B cell (primary cell): Measurements from ENCODE around the gene PIGT. TPM values are rescaled to one million over a fixed set of nuclear protein-coding genes. Genes with fewer than 3 reads are reported as not detected.

ENCODE experiments used
- ATAC-seq: fragments of 200-7000 bp; cut with Tn5 transposase; one replicate; pipeline ENCODE4 v1.10.0; 2021; ENCODE audit warnings: low read depth, mild to moderate bottlenecking, moderate number of reproducible peaks, moderate library complexity
- CTCF ChIA-PET: fragments of 350-600 bp; sonication (Branson Sonifier 250); formaldehyde crosslinking; loops from one replicate; lab custom pipeline; 2021; ENCODE audit warnings: antibody characterized with exemption, inconsistent platforms; lab: Charles Lee
- POLR2A ChIA-PET: fragments of 350-600 bp; sonication (Branson Sonifier 250); formaldehyde crosslinking; loops from one replicate; lab custom pipeline; 2021; ENCODE audit warnings: antibody characterized with exemption; lab: Charles Lee
- DNase-seq: peaks from one replicate; pipeline ENCODE4 v3.0.0; 2013
- H2AFZ ChIP-seq: 2 replicates; pipeline ENCODE4 v1.6.1; 2012; ENCODE audit warnings: mild to moderate bottlenecking, low read depth, low read length; ENCODE audit not compliant: insufficient read depth, poor library complexity, severe bottlenecking
- H3K27ac ChIP-seq, 2 donors: 1 replicate in 1 of 2; 2 replicates in 1 of 2; pipeline ENCODE4 v1.5.1; 2012 to 2013; ENCODE audit warnings: low read length in 2 of 2, mild to moderate bottlenecking in 2 of 2, moderate library complexity in 1 of 2
- H3K27me3 ChIP-seq, 4 experiments: fragments of 200-600 bp in 1 of 4; sonication (generic) in 1 of 4; replicated peaks in 1 of 4; 1 replicate in 2 of 4; 2 replicates in 2 of 4; pipeline versions ENCODE4 v1.6.1 to v1.7.0; 2013 to 2016; ENCODE audit warnings: low read length in 3 of 4, mild to moderate bottlenecking in 2 of 4, mixed read lengths in 1 of 4, moderate library complexity in 1 of 4; ENCODE audit not compliant: insufficient read depth in 4 of 4, control insufficient read depth in 3 of 4; ENCODE audit errors: control extremely low read depth in 1 of 4
- H3K36me3 ChIP-seq, 2 experiments: replicated peaks in 1 of 2; 1 replicate in 1 of 2; 2 replicates in 1 of 2; pipeline versions ENCODE4 v1.6.1 to v1.7.1; 2013; ENCODE audit warnings: low read length in 1 of 2; ENCODE audit not compliant: insufficient read depth in 2 of 2, control insufficient read depth in 1 of 2; ENCODE audit errors: control extremely low read depth in 1 of 2, extremely low read depth in 1 of 2
- H3K4me1 ChIP-seq, 2 donors: fragments of 200-600 bp in 1 of 2; sonication (generic) in 1 of 2; 1 replicate in 1 of 2; 2 replicates in 1 of 2; pipeline versions ENCODE4 v1.5.1 to v1.6.1; 2013 to 2017; ENCODE audit warnings: low read length in 2 of 2; ENCODE audit not compliant: control insufficient read depth in 2 of 2, insufficient read depth in 2 of 2
- H3K4me2 ChIP-seq: replicated peaks from 2 replicates; pipeline ENCODE3; 2012; ENCODE audit warnings: mild to moderate bottlenecking, low read depth, low read length; ENCODE audit not compliant: poor library complexity, severe bottlenecking
- H3K4me3 ChIP-seq, 5 experiments: fragments of 200-600 bp in 1 of 5; sonication (generic) in 1 of 5; 1 replicate in 3 of 5; 2 replicates in 2 of 5; pipeline versions ENCODE4 v1.5.1 to v1.7.0; 2011 to 2016; ENCODE audit warnings: low read length in 4 of 5, mild to moderate bottlenecking in 4 of 5, low read depth in 2 of 5, control low read depth in 1 of 5, moderate library complexity in 1 of 5; ENCODE audit not compliant: insufficient read depth in 1 of 5; ENCODE audit errors: control extremely low read depth in 1 of 5, extremely low read depth in 1 of 5
- H3K79me2 ChIP-seq: fragments of 200-600 bp; sonication (generic); one replicate; pipeline ENCODE4 v1.6.0; 2016; ENCODE audit warnings: low read length; ENCODE audit not compliant: control insufficient read depth, insufficient read depth
- H3K9ac ChIP-seq: fragments of 200-600 bp; sonication (generic); 2 replicates; pipeline ENCODE4 v1.6.1; 2017; ENCODE audit warnings: mild to moderate bottlenecking, low read length, moderate library complexity
- H3K9me3 ChIP-seq, 3 donors: one replicate each; pipeline versions ENCODE4 v1.6.1 to v1.7.1; 2013; ENCODE audit warnings: low read length in 2 of 3; ENCODE audit not compliant: control insufficient read depth in 2 of 3, insufficient read depth in 1 of 3; ENCODE audit errors: control extremely low read depth in 1 of 3
- H4K20me1 ChIP-seq: 2 replicates; pipeline ENCODE4 v1.6.0; 2012; ENCODE audit warnings: mild to moderate bottlenecking, low read length; ENCODE audit not compliant: insufficient read depth, control insufficient read depth, poor library complexity, severe bottlenecking
- H3K27ac Mint-ChIP-seq: one replicate; pipeline ENCODE4 v1.8.0; 2021; ENCODE audit warnings: mixed read lengths
- H3K27me3 Mint-ChIP-seq: one replicate; pipeline ENCODE4 v1.8.0; 2021; ENCODE audit warnings: mixed read lengths
- H3K4me1 Mint-ChIP-seq: one replicate; pipeline ENCODE4 v1.8.0; 2021; ENCODE audit warnings: mixed read lengths
- H3K4me3 Mint-ChIP-seq: one replicate; pipeline ENCODE4 v1.8.0; 2021; ENCODE audit warnings: mixed read lengths
- H3K9me3 Mint-ChIP-seq: one replicate; pipeline ENCODE4 v1.8.0; 2022; ENCODE audit warnings: mixed read lengths; ENCODE audit not compliant: insufficient read depth
- EZH2 ChIP-seq: IDR thresholded peaks from 2 replicates; pipeline ENCODE4 v1.6.1; 2012; ENCODE audit warnings: borderline replicate concordance, low read depth, mild to moderate bottlenecking, moderate library complexity, low read length; ENCODE audit not compliant: insufficient read depth, poor library complexity, severe bottlenecking
- WGBS: methylation state at CpG from one replicate; pipeline ENCODE4 v1.1.5; 2013; ENCODE audit warnings: missing lambda C conversion rate; ENCODE audit not compliant: insufficient coverage; 5-methylcytosine and 5-hydroxymethylcytosine counted together
- intact Hi-C: fragments of 100-400 bp; cut with micrococcal nuclease; formaldehyde crosslinking; loops from one replicate; pipeline ENCODE4 v1.10.0; 2022
- polyA plus RNA-seq: library from polyadenylated mRNA; depleted of rRNA; stranded (reverse); fragments of >200 nt; gene quantifications from 2 replicates; pipeline ENCODE4 v1.2.3, GENCODE V29; 2012
- total RNA-seq, 2 donors: library from RNA; stranded (reverse); fragments of 120-200 nt in 1 of 2; gene quantifications; 1 replicate in 1 of 2; 2 replicates in 1 of 2; pipeline versions ENCODE4 v1.2.3 to v1.2.4, GENCODE V29; 2013 to 2022
- TF ChIP-seq, protein P1 (sequence below): fragments of 200-600 bp; IDR thresholded peaks from one replicate; pipeline ENCODE4 v1.8.0; 2022; ENCODE audit warnings: antibody characterized with exemption, mild to moderate bottlenecking

Gene PIGT
- total and polyA plus RNA-seq, 2 donors (not counting 1 experiment from before 2014, with no cell fraction given) = 51.6 to 106 TPM

DNA sequence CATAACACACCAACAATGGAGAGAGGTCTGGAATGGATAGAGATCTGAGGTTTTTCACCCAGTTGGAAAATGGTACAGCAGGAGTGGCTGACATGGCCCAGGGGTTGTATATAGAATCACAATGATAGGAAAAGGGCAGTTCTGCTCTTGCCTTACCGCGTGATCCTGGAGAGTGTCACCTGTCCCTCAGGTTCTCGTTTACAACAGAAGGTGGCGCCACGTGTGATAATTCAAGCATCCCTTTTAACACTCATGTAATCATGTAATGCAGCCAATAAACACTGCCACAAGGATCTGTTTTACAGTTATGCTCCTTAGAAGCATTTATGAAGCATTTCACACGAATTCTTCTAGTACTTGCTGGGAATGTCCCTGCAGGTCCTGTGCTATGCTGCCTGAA is 40.7 kb downstream of the PIGT start:
- Histone ChIP-seq H2AFZ (no peak overlapping the region), H4K20me1 (no peaks in the 10 kb centered on the region), H3K9ac (no peak overlapping the region), H3K27ac (no peak overlapping the region), H3K79me2 (no peaks in the 10 kb centered on the region), H3K27me3 (peaks cover 0 to 5% (median 1%) of the 10 kb centered on the region in 4 experiments), H3K4me2 (no peak overlapping the region), H3K36me3 (no peaks in the 10 kb centered on the region), H3K4me1 (peaks cover 12 to 13% of the 10 kb centered on the region in 2 donors), H3K4me3 (no peak overlapping the region), H3K9me3 (no peaks in the 10 kb centered on the region)
- TF ChIP-seq, protein P1, sequence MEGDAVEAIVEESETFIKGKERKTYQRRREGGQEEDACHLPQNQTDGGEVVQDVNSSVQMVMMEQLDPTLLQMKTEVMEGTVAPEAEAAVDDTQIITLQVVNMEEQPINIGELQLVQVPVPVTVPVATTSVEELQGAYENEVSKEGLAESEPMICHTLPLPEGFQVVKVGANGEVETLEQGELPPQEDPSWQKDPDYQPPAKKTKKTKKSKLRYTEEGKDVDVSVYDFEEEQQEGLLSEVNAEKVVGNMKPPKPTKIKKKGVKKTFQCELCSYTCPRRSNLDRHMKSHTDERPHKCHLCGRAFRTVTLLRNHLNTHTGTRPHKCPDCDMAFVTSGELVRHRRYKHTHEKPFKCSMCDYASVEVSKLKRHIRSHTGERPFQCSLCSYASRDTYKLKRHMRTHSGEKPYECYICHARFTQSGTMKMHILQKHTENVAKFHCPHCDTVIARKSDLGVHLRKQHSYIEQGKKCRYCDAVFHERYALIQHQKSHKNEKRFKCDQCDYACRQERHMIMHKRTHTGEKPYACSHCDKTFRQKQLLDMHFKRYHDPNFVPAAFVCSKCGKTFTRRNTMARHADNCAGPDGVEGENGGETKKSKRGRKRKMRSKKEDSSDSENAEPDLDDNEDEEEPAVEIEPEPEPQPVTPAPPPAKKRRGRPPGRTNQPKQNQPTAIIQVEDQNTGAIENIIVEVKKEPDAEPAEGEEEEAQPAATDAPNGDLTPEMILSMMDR = no peak
- TF ChIP-seq EZH2 = no peak
- 31% methylated on average over 6 of the region's 6 CpGs for WGBS
- ATAC-seq = no peak
- intact Hi-C loops = loop anchor here (10.0 kb wide), 1 partner anchor 318 kb away; no protein-coding TSS in a partner anchor
- ChIA-PET CTCF (interaction anchor here (1.1 kb wide), 1 partner anchor 314 kb away, joined by 5 read pairs; no protein-coding TSS in a partner anchor), POLR2A (no interaction called here)
- Mint-ChIP-seq H3K27me3 (peaks cover 11% of the 10 kb centered on the region), H3K4me3 (no peak overlapping the region), H3K27ac (no peak overlapping the region), H3K9me3 (no peaks in the 10 kb centered on the region), H3K4me1 (peaks cover 14% of the 10 kb centered on the region)
- peak; percentile 27 for DNase-seq

DNA sequence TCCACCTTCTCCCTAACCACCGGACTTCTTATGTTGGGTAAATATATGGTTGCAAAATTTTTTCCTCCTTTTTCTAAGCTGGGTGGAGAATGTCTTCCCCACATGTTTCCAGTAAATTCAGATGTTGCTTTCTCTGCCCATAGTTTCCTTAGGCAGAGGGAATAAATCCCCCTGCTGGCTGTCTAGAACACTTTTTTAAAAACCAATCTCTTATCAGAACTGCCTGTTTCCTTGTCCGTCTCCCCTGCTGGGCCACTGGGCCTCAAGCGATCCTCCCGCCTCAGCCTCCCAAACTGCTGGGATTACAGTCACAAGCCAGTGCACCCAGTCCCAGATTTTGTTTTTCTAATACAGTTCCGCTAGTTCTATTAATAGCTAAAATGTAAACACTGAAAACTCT is 43.7 kb downstream of the PIGT start:
- Histone ChIP-seq H3K4me1 (no peaks in the 10 kb centered on the region), H4K20me1 (no peaks in the 10 kb centered on the region), H3K27me3 (peaks cover 0 to 5% (median 2%) of the 10 kb centered on the region in 4 experiments), H3K79me2 (no peaks in the 10 kb centered on the region), H2AFZ (no peak overlapping the region), H3K4me3 (no peak overlapping the region), H3K9me3 (no peaks in the 10 kb centered on the region), H3K9ac (no peak overlapping the region), H3K36me3 (no peaks in the 10 kb centered on the region), H3K4me2 (no peak overlapping the region), H3K27ac (no peak overlapping the region)
- Mint-ChIP-seq H3K9me3 (no peaks in the 10 kb centered on the region), H3K4me3 (no peak overlapping the region), H3K27ac (no peak overlapping the region), H3K4me1 (no peaks in the 10 kb centered on the region), H3K27me3 (peaks cover 11% of the 10 kb centered on the region)
- ATAC-seq = no peak
- TF ChIP-seq, protein P1 = no peak
- TF ChIP-seq EZH2 = no peak
- POLR2A ChIA-PET = no interaction called here
- CTCF ChIA-PET = interaction anchor here (1.0 to 2.2 kb wide), 7 partner anchors 10 to 527 kb away, joined by 3 to 10 read pairs (median 4); partner anchors contain the start of gene SYS1
- intact Hi-C loops = loop anchor here (10.0 kb wide), 1 partner anchor 315 kb away; no protein-coding TSS in a partner anchor
- DNase-seq = no peak
- 88% methylated on average over 1 of the region's 5 CpGs for WGBS
